Stomach (tissue), 4 donors: ENCODE data around the gene POLR3B.

Experiments used
- EP300 ChIP-seq: sonication (generic); formaldehyde crosslinking; IDR thresholded peaks from one replicate; pipeline ENCODE4 v1.6.1; 2017; ENCODE audit warnings: antibody characterized with exemption
- POLR2A ChIP-seq, 4 donors: fragments of 450-650 bp; IDR thresholded peaks; one replicate each; pipeline ENCODE4 v1.6.1; 2016; ENCODE audit warnings: antibody characterized with exemption in 4 of 4, control low read depth in 2 of 4, mild to moderate bottlenecking in 1 of 4, moderate library complexity in 1 of 4
- TF ChIP-seq, protein P1 (sequence below), 7 experiments: fragments of 450-650 bp in 4 of 7; fragments of 200-600 bp in 3 of 7; sonication (generic) in 3 of 7; IDR thresholded peaks; one replicate each; pipeline ENCODE4 v1.5.1; 2016 to 2019; ENCODE audit warnings: antibody characterized with exemption in 7 of 7, control low read depth in 2 of 7, mild to moderate bottlenecking in 1 of 7

DNA sequence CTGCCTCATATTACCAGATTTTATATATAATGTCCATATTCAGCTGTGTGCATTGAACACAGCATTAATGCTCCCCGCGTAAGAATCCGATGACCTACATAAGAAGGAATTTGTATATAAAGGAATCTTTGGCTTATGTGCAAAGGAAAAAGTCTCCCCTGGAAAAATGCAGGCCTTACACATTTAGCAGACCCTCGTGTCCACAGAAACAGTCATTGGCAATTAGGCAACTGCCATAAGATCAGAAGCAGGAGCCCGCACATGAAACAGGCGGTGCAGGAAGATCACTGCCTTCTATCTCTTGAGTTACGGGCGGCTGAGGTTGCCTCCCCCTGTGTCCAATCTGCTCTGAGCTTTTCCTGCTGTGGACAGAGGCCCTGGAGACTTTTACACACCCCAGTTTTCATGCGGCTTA is 162.1 kb downstream of the POLR3B start:
- TF ChIP-seq EP300 (no peak), POLR2A (IDR thresholded peaks at IDR 0.05) (no peak)
- TF ChIP-seq, protein P1, sequence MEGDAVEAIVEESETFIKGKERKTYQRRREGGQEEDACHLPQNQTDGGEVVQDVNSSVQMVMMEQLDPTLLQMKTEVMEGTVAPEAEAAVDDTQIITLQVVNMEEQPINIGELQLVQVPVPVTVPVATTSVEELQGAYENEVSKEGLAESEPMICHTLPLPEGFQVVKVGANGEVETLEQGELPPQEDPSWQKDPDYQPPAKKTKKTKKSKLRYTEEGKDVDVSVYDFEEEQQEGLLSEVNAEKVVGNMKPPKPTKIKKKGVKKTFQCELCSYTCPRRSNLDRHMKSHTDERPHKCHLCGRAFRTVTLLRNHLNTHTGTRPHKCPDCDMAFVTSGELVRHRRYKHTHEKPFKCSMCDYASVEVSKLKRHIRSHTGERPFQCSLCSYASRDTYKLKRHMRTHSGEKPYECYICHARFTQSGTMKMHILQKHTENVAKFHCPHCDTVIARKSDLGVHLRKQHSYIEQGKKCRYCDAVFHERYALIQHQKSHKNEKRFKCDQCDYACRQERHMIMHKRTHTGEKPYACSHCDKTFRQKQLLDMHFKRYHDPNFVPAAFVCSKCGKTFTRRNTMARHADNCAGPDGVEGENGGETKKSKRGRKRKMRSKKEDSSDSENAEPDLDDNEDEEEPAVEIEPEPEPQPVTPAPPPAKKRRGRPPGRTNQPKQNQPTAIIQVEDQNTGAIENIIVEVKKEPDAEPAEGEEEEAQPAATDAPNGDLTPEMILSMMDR (IDR thresholded peaks at IDR 0.05) = no peak
